H1 (cell line): ENCODE results near the gene CCT5. TPM values are rescaled to one million over a fixed set of nuclear protein-coding genes. Genes with fewer than 3 reads are reported as not detected.

Source experiments
- CTCF ChIA-PET: fragments of 300-600 bp; sonication (Branson Sonifier 250); formaldehyde crosslinking; loops from one replicate; lab custom pipeline; 2021; ENCODE audit not compliant: partially characterized antibody; lab: Charles Lee
- POLR2A ChIA-PET: fragments of 300-600 bp; sonication (Branson Sonifier 250); formaldehyde crosslinking; loops from one replicate; lab custom pipeline; 2021; ENCODE audit warnings: inconsistent platforms; ENCODE audit not compliant: partially characterized antibody; lab: Charles Lee
- DNase-seq, 2 experiments: peaks; one replicate each; pipeline versions ENCODE4 v3.0.0 to v3.0.0-alpha.2; 2010 to 2022; ENCODE audit warnings: low spot score in 2 of 2, low read depth in 1 of 2, mixed read lengths in 1 of 2
- FAIRE-seq: peaks from 2 replicates; lab custom pipeline; 2011; peaks lifted over from hg19 to GRCh38; lab: Jason Lieb, UNC
- H2AFZ ChIP-seq: 2 replicates; pipeline ENCODE4 v1.8.1; 2012; ENCODE audit warnings: low read length, inconsistent platforms
- H2AK5ac ChIP-seq: 2 replicates; pipeline ENCODE4 v1.6.1; 2013; ENCODE audit warnings: low read depth, low read length
- H2BK120ac ChIP-seq: replicated peaks from 2 replicates; pipeline ENCODE3; 2013; ENCODE audit warnings: low read depth, low read length, inconsistent platforms
- H2BK12ac ChIP-seq: 2 replicates; pipeline ENCODE4 v1.6.1; 2013; ENCODE audit warnings: low read depth, low read length
- H2BK15ac ChIP-seq: 2 replicates; pipeline ENCODE4 v1.6.1; 2013; ENCODE audit warnings: low read length
- H2BK20ac ChIP-seq: 2 replicates; pipeline ENCODE4 v1.6.1; 2013; ENCODE audit warnings: low read length
- H2BK5ac ChIP-seq: 2 replicates; pipeline ENCODE4 v1.6.1; 2013; ENCODE audit warnings: low read depth, low read length
- H3K14ac ChIP-seq: 2 replicates; pipeline ENCODE4 v1.6.1; 2013; ENCODE audit warnings: inconsistent platforms; ENCODE audit not compliant: insufficient read length
- H3K18ac ChIP-seq: 2 replicates; pipeline ENCODE4 v1.6.1; 2013; ENCODE audit warnings: low read length; ENCODE audit errors: extremely low read depth
- H3K23ac ChIP-seq: 2 replicates; pipeline ENCODE4 v1.6.1; 2013; ENCODE audit warnings: inconsistent platforms; ENCODE audit not compliant: insufficient read length
- H3K23me2 ChIP-seq: 2 replicates; pipeline ENCODE4 v1.6.1; 2013; ENCODE audit warnings: low read depth, low read length
- H3K27ac ChIP-seq: 2 replicates; pipeline ENCODE4 v1.6.1; 2011; ENCODE audit warnings: low read depth, low read length, inconsistent platforms
- H3K27me3 ChIP-seq, 4 experiments: replicated peaks in 1 of 4; 1 replicate in 1 of 4; 2 replicates in 3 of 4; pipeline versions ENCODE4 v1.6.1 to v1.8.1; 2011 to 2013; ENCODE audit warnings: low read length in 3 of 4, mild to moderate bottlenecking in 3 of 4, inconsistent platforms in 2 of 4, mixed read lengths in 2 of 4, moderate library complexity in 1 of 4; ENCODE audit not compliant: control insufficient read depth in 3 of 4, insufficient read depth in 3 of 4; ENCODE audit errors: extremely low read depth in 1 of 4
- H3K36me3 ChIP-seq, 4 experiments: 2 replicates each; pipeline versions ENCODE4 v1.6.1 to v1.8.1; 2011 to 2013; ENCODE audit warnings: mild to moderate bottlenecking in 4 of 4, low read length in 3 of 4, moderate library complexity in 2 of 4, control low read depth in 1 of 4, inconsistent platforms in 1 of 4; ENCODE audit not compliant: insufficient read depth in 4 of 4, control insufficient read depth in 2 of 4
- H3K4ac ChIP-seq: replicated peaks from 2 replicates; pipeline ENCODE3; 2013; ENCODE audit warnings: low read length, low read depth, mixed read lengths, inconsistent platforms; ENCODE audit not compliant: insufficient read length
- H3K4me1 ChIP-seq, 4 experiments: replicated peaks in 1 of 4; 1 replicate in 1 of 4; 2 replicates in 3 of 4; pipeline versions ENCODE4 v1.6.1 to v1.8.1; 2011 to 2013; ENCODE audit warnings: low read length in 3 of 4, inconsistent platforms in 2 of 4, mixed read lengths in 1 of 4; ENCODE audit not compliant: insufficient read depth in 4 of 4, control insufficient read depth in 3 of 4
- H3K4me2 ChIP-seq, 2 experiments: 2 replicates each; pipeline versions ENCODE4 v1.6.1 to v1.8.1; 2011 to 2013; ENCODE audit warnings: low read depth in 2 of 2, low read length in 2 of 2, control low read depth in 1 of 2, inconsistent platforms in 1 of 2, mild to moderate bottlenecking in 1 of 2; ENCODE audit not compliant: insufficient read depth in 1 of 2
- H3K4me3 ChIP-seq, 4 experiments: fragments of 200-600, 300-600 bp in 1 of 4; sonication (generic), shearing (Covaris generic), sonication (Bioruptor Twin) in 1 of 4; 2 replicates each; pipeline versions ENCODE4 v1.5.1 to v1.8.1; 2011 to 2016; ENCODE audit warnings: low read length in 4 of 4, low read depth in 3 of 4, control low read depth in 2 of 4, inconsistent platforms in 2 of 4, mild to moderate bottlenecking in 2 of 4, mixed read lengths in 1 of 4, moderate library complexity in 1 of 4; ENCODE audit not compliant: insufficient read depth in 2 of 4; ENCODE audit errors: extremely low read depth in 1 of 4
- H3K56ac ChIP-seq: replicated peaks from 2 replicates; pipeline ENCODE3; 2013; ENCODE audit warnings: low read depth, mild to moderate bottlenecking, mixed read lengths, low read length, inconsistent platforms; ENCODE audit not compliant: insufficient read length
- H3K79me1 ChIP-seq: 2 replicates; pipeline ENCODE4 v1.6.1; 2013; ENCODE audit warnings: low read depth, low read length, control low read depth
- H3K79me2 ChIP-seq, 2 experiments: 2 replicates each; pipeline versions ENCODE4 v1.6.1 to v1.8.1; 2012 to 2013; ENCODE audit warnings: low read length in 2 of 2, mild to moderate bottlenecking in 2 of 2, inconsistent platforms in 1 of 2; ENCODE audit not compliant: insufficient read depth in 2 of 2, control insufficient read depth in 1 of 2
- H3K9ac ChIP-seq, 4 experiments: replicated peaks in 1 of 4; 1 replicate in 1 of 4; 2 replicates in 3 of 4; pipeline versions ENCODE4 v1.6.1 to v1.8.1; 2011 to 2013; ENCODE audit warnings: low read depth in 3 of 4, low read length in 3 of 4, control low read depth in 2 of 4, mild to moderate bottlenecking in 2 of 4, moderate library complexity in 2 of 4, inconsistent platforms in 1 of 4; ENCODE audit errors: extremely low read depth in 1 of 4
- H3K9me3 ChIP-seq, 2 experiments: 2 replicates each; pipeline versions ENCODE4 v1.6.1 to v1.8.1; 2012 to 2013; ENCODE audit warnings: mild to moderate bottlenecking in 2 of 2, moderate library complexity in 2 of 2, control low read depth in 1 of 2, inconsistent platforms in 1 of 2, low read depth in 1 of 2, low read length in 1 of 2, mixed read lengths in 1 of 2; ENCODE audit not compliant: insufficient read depth in 2 of 2
- H4K20me1 ChIP-seq, 2 experiments: replicated peaks in 1 of 2; 2 replicates each; pipeline versions ENCODE3 to v1.8.1; 2011 to 2013; ENCODE audit warnings: inconsistent platforms in 2 of 2, low read length in 2 of 2, mild to moderate bottlenecking in 1 of 2; ENCODE audit not compliant: insufficient read depth in 2 of 2, control insufficient read depth in 1 of 2
- H4K5ac ChIP-seq: 2 replicates; pipeline ENCODE4 v1.6.1; 2013; ENCODE audit warnings: low read length, low read depth, mixed read lengths, inconsistent platforms; ENCODE audit not compliant: insufficient read length
- H4K8ac ChIP-seq: 2 replicates; pipeline ENCODE4 v1.8.0; 2013; ENCODE audit warnings: mild to moderate bottlenecking, moderate library complexity, low read length, inconsistent platforms; ENCODE audit not compliant: insufficient read depth; ENCODE audit errors: extremely low read depth
- H4K91ac ChIP-seq: replicated peaks from 2 replicates; pipeline ENCODE3; 2013; ENCODE audit warnings: low read length, mixed read lengths, inconsistent platforms; ENCODE audit not compliant: insufficient read length
- ATF2 ChIP-seq: IDR thresholded peaks from 2 replicates; pipeline ENCODE4 v1.6.1; 2012; ENCODE audit warnings: low read length, inconsistent platforms
- BACH1 ChIP-seq: IDR thresholded peaks from 2 replicates; pipeline ENCODE4 v1.6.1; 2012; ENCODE audit warnings: low read length, improper control_type of control experiment
- CBX8 ChIP-seq: fragments of 300-800, 300-1000 bp; sonication (generic); IDR thresholded peaks from 2 replicates; pipeline ENCODE4 v1.7.1; 2016; ENCODE audit warnings: low read depth, low read length, borderline replicate concordance
- CHD1 ChIP-seq: IDR thresholded peaks from 2 replicates; pipeline ENCODE4 v1.6.1; 2012; ENCODE audit warnings: low read depth, low read length, improper control_type of control experiment
- JUN ChIP-seq: IDR thresholded peaks from 2 replicates; pipeline ENCODE4 v1.6.1; 2011; ENCODE audit warnings: low read depth, mild to moderate bottlenecking, improper control_type of control experiment, low read length
- MAX ChIP-seq: IDR thresholded peaks from 2 replicates; pipeline ENCODE4 v1.6.1; 2012; ENCODE audit warnings: inconsistent platforms
- POLR2AphosphoS5 ChIP-seq: IDR thresholded peaks from 2 replicates; pipeline ENCODE4 v1.6.1; 2011; ENCODE audit warnings: low read depth, low read length
- RNF2 ChIP-seq: fragments of 200-900, 300-1000 bp; sonication (generic); IDR thresholded peaks from 2 replicates; pipeline ENCODE4 v1.7.1; 2016; ENCODE audit warnings: borderline replicate concordance, low read depth, mild to moderate bottlenecking, antibody characterized with exemption, low read length; ENCODE audit not compliant: poor library complexity, severe bottlenecking; ENCODE audit errors: missing control alignments
- SIRT6 ChIP-seq: IDR thresholded peaks from one replicate; pipeline ENCODE4 v1.7.1; 2012; ENCODE audit warnings: low read length, inconsistent platforms
- SP2 ChIP-seq: IDR thresholded peaks from 2 replicates; pipeline ENCODE4 v1.6.1; 2012; ENCODE audit warnings: mild to moderate bottlenecking, low read length, inconsistent platforms
- TAF1 ChIP-seq: IDR thresholded peaks from 2 replicates; pipeline ENCODE4 v1.6.1; 2011; ENCODE audit warnings: mild to moderate bottlenecking, low read depth, low read length
- TAF7 ChIP-seq: optimal IDR thresholded peaks from 2 replicates; pipeline ENCODE3; 2011; ENCODE audit warnings: low read depth, mild to moderate bottlenecking, inconsistent platforms, low read length, moderate library complexity, borderline replicate concordance
- TCF12 ChIP-seq: IDR thresholded peaks from 2 replicates; pipeline ENCODE4 v1.6.1; 2011; ENCODE audit warnings: low read depth, mild to moderate bottlenecking, low read length
- WGBS, 2 experiments: shearing (Covaris generic) in 1 of 2; methylation state at CpG; one replicate each; pipeline versions ENCODE4 v1.1.6 to v1.1.7; 2013 to 2015; ENCODE audit warnings: low lambda C conversion rate in 2 of 2, mixed read lengths in 2 of 2, inconsistent platforms in 1 of 2, low coverage in 1 of 2, missing lambda C conversion rate in 1 of 2; ENCODE audit not compliant: insufficient replicate concordance in 2 of 2, insufficient coverage in 1 of 2, insufficient read length in 1 of 2; ENCODE audit errors: extremely low coverage in 1 of 2, missing lambda C conversion rate in 1 of 2; 5-methylcytosine and 5-hydroxymethylcytosine counted together
- polyA plus RNA-seq, 7 experiments: library from polyadenylated mRNA; depleted of rRNA in 3 of 7; stranded (reverse) in 5 of 7; unstranded in 2 of 7; fragments of >200 nt in 5 of 7; fragments of 200-250 nt in 2 of 7; gene quantifications; 1 replicate in 5 of 7; 2 replicates in 1 of 7; 4 replicates in 1 of 7; pipeline versions ENCODE4 v1.2.1 to v1.2.3, GENCODE V29; 2011 to 2013; ENCODE audit warnings: missing spikeins in 2 of 7, mixed read lengths in 2 of 7
- total RNA-seq: library from RNA; stranded (reverse); fragmentation: NEBNext Ultra II Directional; extraction: Animal tissue kit (Norgen Biotek cat#: 25700); gene quantifications from 2 replicates; pipeline ENCODE4 v1.2.1, GENCODE V29; 2021

Gene CCT5
- total and polyA plus RNA-seq, 2 of the 8 experiments (the other 6 are each of a cell fraction or from before 2014, with no cell fraction given): 425 to 549 TPM

GRCh38 chr5:10214041-10214440 is 36.0 kb upstream of the CCT5 start:
- no peak overlapping the region for H3K14ac ChIP-seq
- no peak overlapping the region for H2BK12ac ChIP-seq
- peaks cover 0 to 2% of the 10 kb centered on the region in 2 experiments for H4K20me1 ChIP-seq
- H3K9me3 ChIP-seq: no peaks in the 10 kb centered on the region
- no peaks in the 10 kb centered on the region for H3K79me2 ChIP-seq
- CTCF ChIA-PET: interaction anchor here (0.7 to 3.4 kb wide), 4 partner anchors 8 to 243 kb away, joined by 3 to 13 read pairs (median 5); no protein-coding TSS in a partner anchor
- H4K5ac ChIP-seq: no peak overlapping the region
- H3K23me2 ChIP-seq: no peaks in the 10 kb centered on the region
- H2BK5ac ChIP-seq: no peak overlapping the region
- no peaks in the 10 kb centered on the region for H3K36me3 ChIP-seq
- DNase-seq (no peak), FAIRE-seq (no peak)
- H3K4me1 ChIP-seq: no peaks in the 10 kb centered on the region
- POLR2A ChIA-PET: interaction anchor here (0.8 kb wide), 1 partner anchor 16 kb away, joined by 3 read pairs; no protein-coding TSS in a partner anchor
- no peak overlapping the region for H3K4ac ChIP-seq
- H2AFZ ChIP-seq: no peak overlapping the region
- H2BK120ac ChIP-seq: no peak overlapping the region
- H3K27me3 ChIP-seq: no peaks in the 10 kb centered on the region
- H3K27ac ChIP-seq: no peak overlapping the region
- no peak overlapping the region for H2BK15ac ChIP-seq
- no peak overlapping the region for H3K56ac ChIP-seq
- H3K79me1 ChIP-seq: no peaks in the 10 kb centered on the region
- no peak overlapping the region for H4K8ac ChIP-seq
- no peak overlapping the region for H4K91ac ChIP-seq
- no peak overlapping the region for H3K18ac ChIP-seq
- 88% methylated on average over 2 of the region's 2 CpGs; no CpG with 5 or more reads in 1 of the 2 experiments for WGBS, 2 experiments
- no peak overlapping the region for H2AK5ac ChIP-seq
- no peak overlapping the region for H3K9ac ChIP-seq
- no peak overlapping the region for H2BK20ac ChIP-seq
- no peak overlapping the region for H3K4me3 ChIP-seq
- H3K4me2 ChIP-seq: no peak overlapping the region
- H3K23ac ChIP-seq: no peak overlapping the region
- TF ChIP-seq RNF2 (no peak), TAF1 (no peak), ATF2 (no peak), SIRT6 (no peak), TCF12 (no peak), TAF7 (no peak), CHD1 (no peak), BACH1 (no peak), MAX (no peak), POLR2AphosphoS5 (no peak), CBX8 (no peak), SP2 (no peak), JUN (no peak)
